ENCODE results near the gene CTR9. TPM values are rescaled to one million over a fixed set of nuclear protein-coding genes. Genes with fewer than 3 reads are reported as not detected.
"Not testable (repeated sequence)": the region's sequence is repeated elsewhere in the genome, so short reads cannot be mapped to it uniquely, and the experiment has no call there.

The CTR9 gene
- total RNA-seq, 1 experiment from 2014 or later, result 32.7 TPM

DNA sequence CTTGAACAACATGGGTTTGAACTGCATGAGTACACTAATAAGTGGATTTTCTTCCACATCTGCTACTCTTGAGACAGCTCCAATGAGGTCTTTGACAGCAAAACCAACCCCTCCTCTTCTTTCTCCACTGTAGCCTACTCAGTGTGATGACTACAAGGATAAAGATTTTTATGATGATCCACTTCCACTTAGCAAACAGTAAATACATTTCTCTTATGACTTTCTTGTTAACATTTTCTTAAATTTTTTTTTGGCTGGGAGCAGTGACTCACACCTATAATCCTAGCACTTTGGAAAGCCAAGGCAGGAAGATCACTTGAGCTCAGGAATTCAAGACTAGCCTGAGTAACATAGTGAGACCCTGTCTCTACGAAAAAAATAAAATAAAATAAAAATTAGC is 67.5 kb downstream of the CTR9 start:
- CTCF ChIA-PET, result no interaction called here

DNA sequence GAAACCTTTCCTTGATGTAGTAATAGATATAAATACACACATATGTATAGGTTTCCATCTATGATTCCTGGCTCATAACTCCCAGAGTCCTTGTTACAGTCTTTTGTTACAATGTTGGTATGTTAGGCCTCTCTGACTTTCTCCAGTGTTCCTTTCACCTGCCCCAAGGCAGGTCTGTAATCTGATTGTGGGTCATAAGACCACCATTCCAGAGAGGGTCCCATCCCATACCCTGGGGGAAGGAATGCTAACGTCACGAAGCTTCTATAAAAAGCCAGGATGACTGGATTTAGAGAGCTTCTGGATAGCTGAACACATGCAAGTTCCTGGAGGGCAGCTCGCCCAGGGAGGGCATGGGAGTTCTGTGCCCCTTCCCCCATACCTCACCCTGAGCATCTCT is 71.4 kb downstream of the CTR9 start:
- CTCF ChIA-PET, result interaction anchor here (0.6 kb wide), 1 partner anchor 30 kb away, joined by 3 read pairs; no protein-coding TSS in a partner anchor
- H3K9me3 Mint-ChIP-seq; H3K27ac Mint-ChIP-seq; POLR2A ChIA-PET; H3K36me3 Mint-ChIP-seq; H3K27me3 Mint-ChIP-seq (ENCODE audit: low read depth); H3K4me1 Mint-ChIP-seq; H3K4me3 Mint-ChIP-seq; DNase-seq (ENCODE audit: low spot score); ATAC-seq: not testable (repeated sequence)

More for the DNA sequence above, 67.5 kb downstream of the CTR9 start:
- no peaks in the 10 kb centered on the region for H3K36me3 Mint-ChIP-seq
- TF ChIP-seq MXD4 (CRISPR knock-in tag; IDR thresholded peaks at IDR 0.05; ENCODE audit: borderline replicate concordance), result no peak
- no peaks in the 10 kb centered on the region for H3K27me3 Mint-ChIP-seq (ENCODE audit: low read depth)
- POLR2A ChIA-PET, result no interaction called here
- H3K9me3 Mint-ChIP-seq, result no peaks in the 10 kb centered on the region
- no peaks in the 10 kb centered on the region for H3K4me1 Mint-ChIP-seq
- no peak overlapping the region for H3K4me3 Mint-ChIP-seq
- DNase-seq (ENCODE audit: low spot score) (no peak), ATAC-seq (no peak)
- no peak overlapping the region for H3K27ac Mint-ChIP-seq

DNA sequence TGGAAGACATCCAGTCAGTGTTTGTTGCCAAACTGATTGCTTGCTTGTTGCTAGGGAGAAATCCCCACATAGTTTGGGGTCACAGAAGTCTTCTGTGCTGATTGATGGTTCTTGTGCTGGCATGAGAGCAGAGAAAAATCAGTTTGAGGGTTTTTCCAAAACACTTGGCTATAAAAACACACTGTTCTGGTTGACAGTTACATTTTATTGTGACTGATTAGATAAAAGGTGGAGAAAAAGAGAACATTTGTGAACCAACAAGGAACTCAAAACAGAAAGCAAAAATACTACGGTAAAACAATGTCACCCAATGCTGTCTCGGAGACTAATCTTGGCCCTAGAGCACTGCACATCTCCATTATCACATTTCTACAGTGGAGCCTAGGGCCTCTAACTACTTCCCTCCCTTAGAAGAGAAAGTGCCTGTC is 72.1 kb downstream of the CTR9 start:
- H3K36me3 Mint-ChIP-seq, result no peaks in the 10 kb centered on the region
- ATAC-seq (no peak), DNase-seq (ENCODE audit: low spot score) (no peak)
- CTCF ChIA-PET, result interaction anchor here (0.6 kb wide), 1 partner anchor 30 kb away, joined by 3 read pairs; no protein-coding TSS in a partner anchor
- H3K9me3 Mint-ChIP-seq, result peaks cover 5% of the 10 kb centered on the region; the same call in 1 of the 2 replicates
- TF ChIP-seq ELF4 (CRISPR knock-in tag; IDR thresholded peaks at IDR 0.05; ENCODE audit: low read depth) (no peak), ESRRA (CRISPR knock-in tag; IDR thresholded peaks at IDR 0.05; ENCODE audit: borderline replicate concordance) (no peak), ZNF138 (CRISPR knock-in tag; conservative IDR thresholded peaks at IDR 0.05) (no peak), ATF1 (CRISPR knock-in tag; IDR thresholded peaks at IDR 0.05) (no peak), FOXP1 (CRISPR knock-in tag; IDR thresholded peaks at IDR 0.05; ENCODE audit: borderline replicate concordance) (no peak), ZNF423 (CRISPR knock-in tag; IDR thresholded peaks at IDR 0.05) (no peak), ZNF219 (CRISPR knock-in tag; IDR thresholded peaks at IDR 0.05; ENCODE audit: borderline replicate concordance) (no peak), GABPB1 (CRISPR knock-in tag; IDR thresholded peaks at IDR 0.05) (no peak), RORB (CRISPR knock-in tag; IDR thresholded peaks at IDR 0.05) (no peak), FOXK1 (CRISPR knock-in tag; IDR thresholded peaks at IDR 0.05) (no peak)
- TF ChIP-seq, protein P1, sequence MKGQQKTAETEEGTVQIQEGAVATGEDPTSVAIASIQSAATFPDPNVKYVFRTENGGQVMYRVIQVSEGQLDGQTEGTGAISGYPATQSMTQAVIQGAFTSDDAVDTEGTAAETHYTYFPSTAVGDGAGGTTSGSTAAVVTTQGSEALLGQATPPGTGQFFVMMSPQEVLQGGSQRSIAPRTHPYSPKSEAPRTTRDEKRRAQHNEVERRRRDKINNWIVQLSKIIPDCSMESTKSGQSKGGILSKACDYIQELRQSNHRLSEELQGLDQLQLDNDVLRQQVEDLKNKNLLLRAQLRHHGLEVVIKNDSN (CRISPR knock-in tag; IDR thresholded peaks at IDR 0.05), result no peak
- TF ChIP-seq, protein P2, sequence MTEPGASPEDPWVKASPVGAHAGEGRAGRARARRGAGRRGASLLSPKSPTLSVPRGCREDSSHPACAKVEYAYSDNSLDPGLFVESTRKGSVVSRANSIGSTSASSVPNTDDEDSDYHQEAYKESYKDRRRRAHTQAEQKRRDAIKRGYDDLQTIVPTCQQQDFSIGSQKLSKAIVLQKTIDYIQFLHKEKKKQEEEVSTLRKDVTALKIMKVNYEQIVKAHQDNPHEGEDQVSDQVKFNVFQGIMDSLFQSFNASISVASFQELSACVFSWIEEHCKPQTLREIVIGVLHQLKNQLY (CRISPR knock-in tag; IDR thresholded peaks at IDR 0.05), result no peak
- TF ChIP-seq, protein P3, sequence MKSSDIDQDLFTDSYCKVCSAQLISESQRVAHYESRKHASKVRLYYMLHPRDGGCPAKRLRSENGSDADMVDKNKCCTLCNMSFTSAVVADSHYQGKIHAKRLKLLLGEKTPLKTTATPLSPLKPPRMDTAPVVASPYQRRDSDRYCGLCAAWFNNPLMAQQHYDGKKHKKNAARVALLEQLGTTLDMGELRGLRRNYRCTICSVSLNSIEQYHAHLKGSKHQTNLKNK (CRISPR knock-in tag; IDR thresholded peaks at IDR 0.05), result no peak
- TF ChIP-seq, protein P4, sequence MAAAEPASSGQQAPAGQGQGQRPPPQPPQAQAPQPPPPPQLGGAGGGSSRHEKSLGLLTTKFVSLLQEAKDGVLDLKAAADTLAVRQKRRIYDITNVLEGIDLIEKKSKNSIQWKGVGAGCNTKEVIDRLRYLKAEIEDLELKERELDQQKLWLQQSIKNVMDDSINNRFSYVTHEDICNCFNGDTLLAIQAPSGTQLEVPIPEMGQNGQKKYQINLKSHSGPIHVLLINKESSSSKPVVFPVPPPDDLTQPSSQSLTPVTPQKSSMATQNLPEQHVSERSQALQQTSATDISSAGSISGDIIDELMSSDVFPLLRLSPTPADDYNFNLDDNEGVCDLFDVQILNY (CRISPR knock-in tag; IDR thresholded peaks at IDR 0.05), result no peak
- TF ChIP-seq, protein P5, sequence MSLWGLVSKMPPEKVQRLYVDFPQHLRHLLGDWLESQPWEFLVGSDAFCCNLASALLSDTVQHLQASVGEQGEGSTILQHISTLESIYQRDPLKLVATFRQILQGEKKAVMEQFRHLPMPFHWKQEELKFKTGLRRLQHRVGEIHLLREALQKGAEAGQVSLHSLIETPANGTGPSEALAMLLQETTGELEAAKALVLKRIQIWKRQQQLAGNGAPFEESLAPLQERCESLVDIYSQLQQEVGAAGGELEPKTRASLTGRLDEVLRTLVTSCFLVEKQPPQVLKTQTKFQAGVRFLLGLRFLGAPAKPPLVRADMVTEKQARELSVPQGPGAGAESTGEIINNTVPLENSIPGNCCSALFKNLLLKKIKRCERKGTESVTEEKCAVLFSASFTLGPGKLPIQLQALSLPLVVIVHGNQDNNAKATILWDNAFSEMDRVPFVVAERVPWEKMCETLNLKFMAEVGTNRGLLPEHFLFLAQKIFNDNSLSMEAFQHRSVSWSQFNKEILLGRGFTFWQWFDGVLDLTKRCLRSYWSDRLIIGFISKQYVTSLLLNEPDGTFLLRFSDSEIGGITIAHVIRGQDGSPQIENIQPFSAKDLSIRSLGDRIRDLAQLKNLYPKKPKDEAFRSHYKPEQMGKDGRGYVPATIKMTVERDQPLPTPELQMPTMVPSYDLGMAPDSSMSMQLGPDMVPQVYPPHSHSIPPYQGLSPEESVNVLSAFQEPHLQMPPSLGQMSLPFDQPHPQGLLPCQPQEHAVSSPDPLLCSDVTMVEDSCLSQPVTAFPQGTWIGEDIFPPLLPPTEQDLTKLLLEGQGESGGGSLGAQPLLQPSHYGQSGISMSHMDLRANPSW (CRISPR knock-in tag; conservative IDR thresholded peaks at IDR 0.05; ENCODE audit: low read depth), result no peak
- TF ChIP-seq, protein P6, sequence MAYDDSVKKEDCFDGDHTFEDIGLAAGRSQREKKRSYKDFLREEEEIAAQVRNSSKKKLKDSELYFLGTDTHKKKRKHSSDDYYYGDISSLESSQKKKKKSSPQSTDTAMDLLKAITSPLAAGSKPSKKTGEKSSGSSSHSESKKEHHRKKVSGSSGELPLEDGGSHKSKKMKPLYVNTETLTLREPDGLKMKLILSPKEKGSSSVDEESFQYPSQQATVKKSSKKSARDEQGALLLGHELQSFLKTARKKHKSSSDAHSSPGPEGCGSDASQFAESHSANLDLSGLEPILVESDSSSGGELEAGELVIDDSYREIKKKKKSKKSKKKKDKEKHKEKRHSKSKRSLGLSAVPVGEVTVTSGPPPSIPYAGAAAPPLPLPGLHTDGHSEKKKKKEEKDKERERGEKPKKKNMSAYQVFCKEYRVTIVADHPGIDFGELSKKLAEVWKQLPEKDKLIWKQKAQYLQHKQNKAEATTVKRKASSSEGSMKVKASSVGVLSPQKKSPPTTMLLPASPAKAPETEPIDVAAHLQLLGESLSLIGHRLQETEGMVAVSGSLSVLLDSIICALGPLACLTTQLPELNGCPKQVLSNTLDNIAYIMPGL (CRISPR knock-in tag; IDR thresholded peaks at IDR 0.05), result no peak
- H3K4me3 Mint-ChIP-seq, result no peak overlapping the region
- POLR2A ChIA-PET, result no interaction called here
- no peak overlapping the region for H3K27ac Mint-ChIP-seq
- no peaks in the 10 kb centered on the region; the same call in 1 of the 2 replicates for H3K27me3 Mint-ChIP-seq (ENCODE audit: low read depth)
- no peaks in the 10 kb centered on the region; the same call in 1 of the 2 replicates for H3K4me1 Mint-ChIP-seq
